Activated naive CD8-positive, alpha-beta T cell treated with anti-CD3 and anti-CD28 coated beads for 36 hours (primary cell): Measurements from ENCODE around the gene PIAS4. TPM values are rescaled to one million over a fixed set of nuclear protein-coding genes. Genes with fewer than 3 reads are reported as not detected.
A peak's percentile ranks its signal among the peaks of the same experiment; 100 is the strongest.

Experiments used
- DNase-seq: peaks from one replicate; pipeline ENCODE4 v3.0.0; 2021
- H3K27ac Mint-ChIP-seq: one replicate; pipeline ENCODE4 v1.8.0; 2022; ENCODE audit warnings: mild to moderate bottlenecking, moderate library complexity, mixed read lengths
- H3K27me3 Mint-ChIP-seq: one replicate; pipeline ENCODE4 v1.8.0; 2022; ENCODE audit warnings: mild to moderate bottlenecking, mixed read lengths
- H3K36me3 Mint-ChIP-seq: one replicate; pipeline ENCODE4 v1.8.0; 2021; ENCODE audit warnings: mild to moderate bottlenecking, mixed read lengths
- H3K4me1 Mint-ChIP-seq: one replicate; pipeline ENCODE4 v1.8.0; 2021; ENCODE audit warnings: mixed read lengths
- H3K4me3 Mint-ChIP-seq: one replicate; pipeline ENCODE4 v1.8.0; 2022; ENCODE audit warnings: mild to moderate bottlenecking, moderate library complexity, mixed read lengths
- H3K9me3 Mint-ChIP-seq: one replicate; pipeline ENCODE4 v1.8.0; 2022; ENCODE audit warnings: mixed read lengths
- total RNA-seq, 2 experiments: library from RNA; stranded (reverse); gene quantifications; one replicate each; pipeline ENCODE4 v1.2.3, GENCODE V29; 2021

Gene PIAS4
- total RNA-seq, 2 experiments from 2014 or later = 24.0 to 26.3 TPM

- Mint-ChIP-seq H3K27me3 (no peaks in the 10 kb centered on the region), H3K36me3 (peaks cover 19% of the 10 kb centered on the region), H3K4me1 (peaks cover 20% of the 10 kb centered on the region), H3K9me3 (no peaks in the 10 kb centered on the region), H3K27ac (peak within 1 kb of the TSS; percentile 78), H3K4me3 (peak within 1 kb of the TSS; percentile 91)
- DNase-seq = peak; percentile 96
Measured at GRCh38 chr19:3970808-3971598, 36.5 kb upstream of the PIAS4 start, which contains the start of gene DAPK3. Gene DAPK3 (minus strand): TSS chr19:3971099. CDS start chr19:3969735, 1,364 bp downstream.

- Mint-ChIP-seq H3K36me3 (peaks cover 42% of the 10 kb centered on the region), H3K9me3 (no peaks in the 10 kb centered on the region), H3K27ac (no peak overlapping the region), H3K4me3 (no peak overlapping the region), H3K27me3 (no peaks in the 10 kb centered on the region), H3K4me1 (peaks cover 20% of the 10 kb centered on the region)
- no peak for DNase-seq
Measured at GRCh38 chr19:3975144-3975543, 32.4 kb upstream of the PIAS4 start.

GRCh38 chr19:3975637-3976087, 31.9 kb upstream of the PIAS4 start:
- H3K36me3 Mint-ChIP-seq = peaks cover 42% of the 10 kb centered on the region
- DNase-seq = no peak
- H3K4me3 Mint-ChIP-seq = peak overlapping the region; percentile 29
- H3K9me3 Mint-ChIP-seq = no peaks in the 10 kb centered on the region
- no peaks in the 10 kb centered on the region for H3K27me3 Mint-ChIP-seq
- H3K4me1 Mint-ChIP-seq = peaks cover 19% of the 10 kb centered on the region
- H3K27ac Mint-ChIP-seq = peak overlapping the region; percentile 20

GRCh38 chr19:3976495-3977241, 30.9 kb upstream of the PIAS4 start:
- H3K27me3 Mint-ChIP-seq = no peaks in the 10 kb centered on the region
- peaks cover 45% of the 10 kb centered on the region for H3K36me3 Mint-ChIP-seq
- H3K4me3 Mint-ChIP-seq = no peak overlapping the region
- no peak for DNase-seq
- peaks cover 20% of the 10 kb centered on the region for H3K4me1 Mint-ChIP-seq
- peak overlapping the region; percentile 58 for H3K27ac Mint-ChIP-seq
- H3K9me3 Mint-ChIP-seq = no peaks in the 10 kb centered on the region

- DNase-seq = no peak
- peaks cover 26% of the 10 kb centered on the region for H3K4me1 Mint-ChIP-seq
- H3K4me3 Mint-ChIP-seq = no peak overlapping the region
- no peaks in the 10 kb centered on the region for H3K27me3 Mint-ChIP-seq
- peak overlapping the region; percentile 58 for H3K27ac Mint-ChIP-seq
- peaks cover 53% of the 10 kb centered on the region for H3K36me3 Mint-ChIP-seq
- H3K9me3 Mint-ChIP-seq = no peaks in the 10 kb centered on the region
Measured at GRCh38 chr19:3977242-3978143, 30.0 kb upstream of the PIAS4 start.

- Mint-ChIP-seq H3K36me3 (peaks cover 57% of the 10 kb centered on the region), H3K9me3 (no peaks in the 10 kb centered on the region), H3K27me3 (peaks cover 4% of the 10 kb centered on the region), H3K4me3 (no peak overlapping the region), H3K4me1 (peaks cover 33% of the 10 kb centered on the region), H3K27ac (no peak overlapping the region)
- DNase-seq = no peak
Measured at GRCh38 chr19:3978145-3978544, 29.4 kb upstream of the PIAS4 start.

GRCh38 chr19:3979289-3979673, 28.3 kb upstream of the PIAS4 start:
- H3K27ac Mint-ChIP-seq = peak overlapping the region; percentile 34
- H3K36me3 Mint-ChIP-seq = peaks cover 68% of the 10 kb centered on the region
- peaks cover 41% of the 10 kb centered on the region for H3K4me1 Mint-ChIP-seq
- H3K9me3 Mint-ChIP-seq = no peaks in the 10 kb centered on the region
- peak overlapping the region; percentile 25 for H3K4me3 Mint-ChIP-seq
- peaks cover 7% of the 10 kb centered on the region for H3K27me3 Mint-ChIP-seq
- DNase-seq = no peak

GRCh38 chr19:3979674-3980352, 27.7 kb upstream of the PIAS4 start:
- Mint-ChIP-seq H3K27me3 (peaks cover 11% of the 10 kb centered on the region), H3K27ac (peak overlapping the region; percentile 34), H3K9me3 (no peaks in the 10 kb centered on the region), H3K4me1 (peaks cover 41% of the 10 kb centered on the region), H3K4me3 (no peak overlapping the region), H3K36me3 (peaks cover 73% of the 10 kb centered on the region)
- DNase-seq = no peak

GRCh38 chr19:3980353-3981251, 26.9 kb upstream of the PIAS4 start:
- peaks cover 42% of the 10 kb centered on the region for H3K4me1 Mint-ChIP-seq
- H3K4me3 Mint-ChIP-seq = no peak overlapping the region
- peak overlapping the region; percentile 77 for H3K27ac Mint-ChIP-seq

GRCh38 chr19:3981373-3981735, 26.2 kb upstream of the PIAS4 start:
- peaks cover 71% of the 10 kb centered on the region for H3K36me3 Mint-ChIP-seq
- peak overlapping the region; percentile 51 for H3K4me3 Mint-ChIP-seq
- H3K27ac Mint-ChIP-seq = peak overlapping the region; percentile 77
- H3K4me1 Mint-ChIP-seq = peaks cover 41% of the 10 kb centered on the region
- no peaks in the 10 kb centered on the region for H3K9me3 Mint-ChIP-seq
- no peak for DNase-seq
- H3K27me3 Mint-ChIP-seq = peaks cover 12% of the 10 kb centered on the region

More at GRCh38 chr19:3980353-3981251, 26.9 kb upstream of the PIAS4 start:
- no peak for DNase-seq
- peaks cover 78% of the 10 kb centered on the region for H3K36me3 Mint-ChIP-seq
- H3K9me3 Mint-ChIP-seq = no peaks in the 10 kb centered on the region
- peaks cover 12% of the 10 kb centered on the region for H3K27me3 Mint-ChIP-seq

GRCh38 chr19:3981736-3982681, 25.5 kb upstream of the PIAS4 start:
- DNase-seq = no peak
- no peaks in the 10 kb centered on the region for H3K9me3 Mint-ChIP-seq
- H3K27me3 Mint-ChIP-seq = peaks cover 12% of the 10 kb centered on the region
- H3K27ac Mint-ChIP-seq = peak overlapping the region; percentile 98
- peaks cover 46% of the 10 kb centered on the region for H3K4me1 Mint-ChIP-seq
- peak overlapping the region; percentile 98 for H3K4me3 Mint-ChIP-seq
- peaks cover 66% of the 10 kb centered on the region for H3K36me3 Mint-ChIP-seq

GRCh38 chr19:3982701-3983541, 24.6 kb upstream of the PIAS4 start:
- H3K4me3 Mint-ChIP-seq = peak overlapping the region; percentile 98
- H3K9me3 Mint-ChIP-seq = no peaks in the 10 kb centered on the region
- peaks cover 58% of the 10 kb centered on the region for H3K36me3 Mint-ChIP-seq
- H3K27me3 Mint-ChIP-seq = peaks cover 12% of the 10 kb centered on the region
- no peak for DNase-seq
- peaks cover 49% of the 10 kb centered on the region for H3K4me1 Mint-ChIP-seq
- peak overlapping the region; percentile 98 for H3K27ac Mint-ChIP-seq
